GM21825 (cell line): Measurements from ENCODE around the gene ANKRD63.

Experiments used
- ATAC-seq: cut with Tn5 transposase; IDR thresholded peaks from one replicate; pipeline ENCODE4 v1.9.1; 2021; ENCODE audit warnings: mild to moderate bottlenecking, moderate library complexity; ENCODE audit not compliant: unreplicated experiment

ANKRD63 gene

DNA sequence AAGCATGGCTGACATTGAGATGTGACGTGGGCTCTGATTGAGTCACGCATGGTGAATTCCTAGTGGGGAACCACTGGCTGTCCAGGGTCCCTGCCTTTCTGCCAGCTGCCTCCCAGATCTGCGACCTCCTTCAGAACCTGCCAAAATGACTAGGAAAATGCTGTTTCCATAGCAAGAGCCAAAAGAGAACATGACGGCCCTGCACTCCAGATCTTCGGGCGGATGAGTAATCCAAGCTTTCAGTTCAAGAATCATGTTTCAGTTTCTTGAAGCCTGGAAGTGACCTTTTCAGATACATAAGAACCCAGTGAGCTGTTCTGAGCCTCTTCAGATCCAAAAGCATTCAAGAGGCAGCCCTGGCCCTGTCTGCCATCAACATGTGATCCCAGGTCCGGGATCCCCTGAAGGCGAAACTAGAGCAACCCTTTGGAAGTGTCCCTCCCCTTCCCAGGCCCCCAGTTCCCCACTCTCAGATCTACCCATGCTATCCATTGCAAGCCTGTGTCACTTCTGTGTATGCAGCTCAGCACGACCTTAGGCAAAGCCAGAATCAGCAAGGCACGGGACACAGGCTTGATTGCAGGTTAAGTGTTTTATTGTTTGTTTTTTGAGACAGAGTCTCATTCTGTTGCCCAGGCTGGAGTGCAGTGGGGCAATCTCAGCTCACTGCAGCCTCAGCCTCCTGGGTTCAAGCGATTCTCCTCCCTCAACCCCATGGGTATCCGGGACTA lies 19.7 kb downstream of the ANKRD63 start:
- ATAC-seq, result no peak

GRCh38 chr15:40259021-40259420 lies 23.8 kb downstream of the ANKRD63 start:
- no peak for ATAC-seq

GRCh38 chr15:40258544-40258943 lies 24.3 kb downstream of the ANKRD63 start:
- ATAC-seq, result no peak

GRCh38 chr15:40257656-40258450 lies 25.0 kb downstream of the ANKRD63 start:
- no peak for ATAC-seq

- ATAC-seq, result no peak
Measured at GRCh38 chr15:40256638-40257235, 26.1 kb downstream of the ANKRD63 start.

DNA sequence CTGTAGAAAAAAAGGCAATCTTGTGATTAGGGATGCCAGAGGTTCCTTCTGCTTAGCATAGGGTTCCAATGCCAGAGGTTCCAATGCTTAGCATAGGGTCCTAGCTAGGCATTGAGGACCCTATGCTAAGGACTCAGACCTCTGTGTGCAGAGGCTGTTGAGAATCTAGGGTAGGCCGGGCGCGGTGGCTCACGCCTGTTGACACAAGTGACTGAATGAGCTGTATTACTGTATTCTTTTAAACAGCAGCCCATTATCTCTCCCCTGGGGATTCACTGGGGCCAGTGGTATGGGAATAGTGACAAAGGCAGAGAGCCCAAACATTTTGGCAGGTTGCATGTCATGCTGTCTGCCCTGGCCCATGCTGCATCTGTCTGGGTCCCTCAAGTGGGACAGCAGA lies 27.8 kb downstream of the ANKRD63 start:
- no peak for ATAC-seq

DNA sequence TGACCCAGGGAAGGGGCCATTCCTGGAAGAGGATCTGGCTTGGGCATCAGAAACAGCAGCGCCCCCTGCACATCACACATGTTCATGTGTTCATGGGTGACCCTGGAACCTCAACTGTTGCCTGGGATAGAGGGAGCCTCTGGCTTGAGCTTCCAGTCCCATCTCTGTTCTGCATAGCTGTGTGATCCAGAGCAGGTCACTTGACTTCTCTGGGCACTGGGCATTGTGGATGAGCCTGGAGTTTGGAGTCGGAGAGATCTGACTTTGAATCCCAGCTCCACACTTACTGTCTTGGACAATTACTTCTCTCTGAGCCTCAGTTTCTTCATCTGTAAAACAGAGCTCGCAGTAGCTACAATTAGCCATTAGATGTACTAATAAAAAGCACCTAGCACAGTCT lies 28.4 kb downstream of the ANKRD63 start:
- no peak for ATAC-seq

- no peak for ATAC-seq
Measured at GRCh38 chr15:40253167-40253790, 29.6 kb downstream of the ANKRD63 start.

- no peak for ATAC-seq
Measured at GRCh38 chr15:40252438-40253166, 30.3 kb downstream of the ANKRD63 start.

DNA sequence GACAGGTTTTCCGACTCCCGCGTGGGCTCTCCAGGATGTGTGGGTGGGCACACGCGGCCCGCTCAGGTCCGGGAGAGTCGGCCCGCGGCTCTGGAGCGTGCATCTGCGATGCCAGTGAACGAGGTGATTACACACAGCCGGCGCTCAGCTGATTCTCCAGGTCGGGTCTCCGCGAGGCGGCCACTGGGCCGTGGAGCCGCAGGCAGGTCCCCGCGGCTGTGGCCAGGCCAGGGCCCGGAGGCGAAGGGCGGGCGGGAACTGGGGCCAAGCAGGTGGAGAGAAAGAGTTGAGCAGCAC lies 30.8 kb downstream of the ANKRD63 start:
- ATAC-seq, result no peak

DNA sequence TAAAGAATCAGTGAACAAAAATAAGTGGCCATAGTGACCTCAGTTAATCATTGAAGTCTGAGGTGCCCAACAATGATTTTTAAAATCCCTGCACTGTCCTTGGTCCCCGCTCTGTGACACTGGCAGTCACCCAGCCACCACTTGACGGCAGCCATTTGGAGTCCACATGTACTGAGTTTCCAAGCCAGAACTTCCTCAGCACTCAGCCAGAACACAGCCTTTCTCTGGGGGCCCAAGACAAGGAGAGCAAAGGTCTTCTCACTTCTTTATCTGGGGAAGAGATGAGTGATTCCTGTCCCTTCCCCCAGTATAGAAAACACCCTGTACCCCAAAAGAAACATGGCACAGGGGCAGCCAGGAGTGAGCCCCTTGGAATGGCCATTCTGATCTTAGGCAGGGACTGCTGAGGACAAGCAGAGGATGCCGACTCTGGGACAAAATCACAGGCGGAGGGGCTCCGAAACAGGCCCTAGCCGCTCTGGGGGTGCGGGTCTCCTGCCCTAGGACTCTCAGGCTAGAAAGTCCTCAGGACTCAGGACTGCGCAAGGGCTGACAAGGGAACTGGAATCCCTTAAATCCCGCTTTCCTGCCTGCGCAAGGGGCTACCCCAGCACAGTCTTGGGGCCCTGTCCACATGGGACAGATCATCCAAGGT lies 31.3 kb downstream of the ANKRD63 start:
- no peak for ATAC-seq

- no peak for ATAC-seq
Measured at GRCh38 chr15:40250771-40251483, 31.9 kb downstream of the ANKRD63 start.

DNA sequence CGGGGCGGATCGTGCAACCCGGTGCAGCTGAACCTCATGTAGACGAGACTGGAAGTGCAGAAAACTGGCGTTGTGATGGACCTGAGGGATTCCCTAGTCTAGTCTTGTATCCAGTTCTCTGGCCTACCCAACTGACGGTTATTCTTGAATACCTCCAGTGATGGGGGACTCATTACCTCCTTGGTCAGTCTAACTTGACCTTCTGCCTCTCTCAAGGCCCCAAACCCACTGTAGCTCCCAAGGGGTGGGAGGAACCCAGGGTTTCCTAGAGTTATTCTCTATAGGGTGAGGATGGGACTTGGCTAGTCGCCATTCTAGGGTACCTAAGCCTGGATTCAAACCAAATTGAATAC lies 32.6 kb downstream of the ANKRD63 start:
- ATAC-seq, result no peak

GRCh38 chr15:40249477-40250303 lies 33.2 kb downstream of the ANKRD63 start:
- no peak for ATAC-seq

GRCh38 chr15:40248006-40248783 lies 34.7 kb downstream of the ANKRD63 start:
- no peak for ATAC-seq

DNA sequence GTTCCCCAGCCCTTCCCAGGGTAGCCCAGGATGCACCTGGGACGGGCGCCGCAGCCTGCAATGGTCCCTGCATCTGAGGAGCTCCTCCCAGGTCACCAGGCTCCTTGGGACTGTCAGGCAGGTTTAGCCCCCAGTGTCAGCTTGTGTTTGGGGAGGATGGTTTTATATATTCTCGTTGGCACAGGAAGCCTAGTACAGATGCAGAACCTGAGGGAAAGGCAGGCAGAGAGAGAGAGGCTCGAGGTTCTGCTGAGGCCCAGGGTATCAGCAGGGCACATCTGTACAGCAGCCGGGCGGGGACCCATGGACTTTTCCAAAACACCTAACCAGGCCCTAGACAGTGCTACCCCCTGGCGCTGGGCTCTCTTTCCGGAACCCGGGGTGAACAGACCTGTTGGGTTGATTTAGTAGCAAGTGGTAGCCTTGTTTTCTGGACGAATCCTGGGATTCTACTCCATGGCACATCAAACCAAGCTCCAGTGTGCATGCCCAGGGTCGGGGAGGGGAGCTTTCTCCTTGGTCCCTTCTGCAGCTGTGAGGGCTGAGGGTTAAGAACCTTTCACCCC lies 35.4 kb downstream of the ANKRD63 start:
- no peak for ATAC-seq

DNA sequence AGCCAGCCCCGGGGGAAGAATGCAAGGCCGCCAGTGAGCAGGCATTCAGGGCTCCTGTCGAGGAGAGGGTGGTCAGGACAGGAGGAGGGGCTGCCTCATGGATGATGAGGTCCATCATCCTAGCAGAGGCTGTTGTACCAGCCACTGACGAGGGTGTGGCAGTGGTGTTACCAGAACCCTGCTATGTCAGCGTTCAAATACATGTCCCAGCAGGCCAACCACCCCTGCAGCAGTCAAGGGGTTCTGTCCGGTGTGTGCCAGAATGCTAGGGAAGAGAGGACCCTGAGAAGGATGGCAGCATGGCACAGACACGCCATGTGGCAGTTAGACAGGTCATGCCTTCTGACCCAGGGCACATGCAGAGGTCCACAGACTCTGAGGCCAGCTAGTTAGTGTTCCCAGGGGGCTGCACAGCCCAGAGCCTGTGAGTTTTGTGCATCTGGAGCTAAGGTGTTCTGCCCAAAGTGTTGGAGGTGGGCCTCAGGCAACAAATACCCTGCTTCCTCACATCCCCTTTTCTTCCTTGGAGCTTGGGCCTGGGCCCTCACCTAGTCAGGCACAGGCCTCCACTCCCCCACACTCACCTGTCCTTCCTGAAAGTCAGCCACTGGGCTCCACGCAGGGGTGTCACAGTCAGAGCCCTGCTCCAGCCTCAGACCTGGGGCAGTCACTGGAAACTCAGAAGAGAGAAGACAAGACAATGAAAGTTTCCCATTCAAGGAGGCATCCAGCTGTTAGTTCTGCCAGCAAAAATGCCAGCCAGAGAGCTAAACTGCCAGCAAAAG lies 36.2 kb downstream of the ANKRD63 start:
- ATAC-seq, result no peak
